AG09319 (cell line): ENCODE measurements around the gene KAT7.

Source experiments
- DNase-seq: peaks from one replicate; pipeline ENCODE4 v3.0.0-alpha.2; 2010; ENCODE audit warnings: low read depth; ENCODE audit errors: extremely low read depth
- TF ChIP-seq, protein P1 (sequence below): IDR thresholded peaks from 2 replicates; pipeline ENCODE4 v1.5.1; 2011; ENCODE audit warnings: low read depth, mild to moderate bottlenecking, inconsistent platforms, low read length, moderate library complexity

KAT7 gene

GRCh38 chr17:49834118-49834743, 45.8 kb downstream of the KAT7 start:
- no peak for DNase-seq
- TF ChIP-seq, protein P1, sequence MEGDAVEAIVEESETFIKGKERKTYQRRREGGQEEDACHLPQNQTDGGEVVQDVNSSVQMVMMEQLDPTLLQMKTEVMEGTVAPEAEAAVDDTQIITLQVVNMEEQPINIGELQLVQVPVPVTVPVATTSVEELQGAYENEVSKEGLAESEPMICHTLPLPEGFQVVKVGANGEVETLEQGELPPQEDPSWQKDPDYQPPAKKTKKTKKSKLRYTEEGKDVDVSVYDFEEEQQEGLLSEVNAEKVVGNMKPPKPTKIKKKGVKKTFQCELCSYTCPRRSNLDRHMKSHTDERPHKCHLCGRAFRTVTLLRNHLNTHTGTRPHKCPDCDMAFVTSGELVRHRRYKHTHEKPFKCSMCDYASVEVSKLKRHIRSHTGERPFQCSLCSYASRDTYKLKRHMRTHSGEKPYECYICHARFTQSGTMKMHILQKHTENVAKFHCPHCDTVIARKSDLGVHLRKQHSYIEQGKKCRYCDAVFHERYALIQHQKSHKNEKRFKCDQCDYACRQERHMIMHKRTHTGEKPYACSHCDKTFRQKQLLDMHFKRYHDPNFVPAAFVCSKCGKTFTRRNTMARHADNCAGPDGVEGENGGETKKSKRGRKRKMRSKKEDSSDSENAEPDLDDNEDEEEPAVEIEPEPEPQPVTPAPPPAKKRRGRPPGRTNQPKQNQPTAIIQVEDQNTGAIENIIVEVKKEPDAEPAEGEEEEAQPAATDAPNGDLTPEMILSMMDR: no peak

DNA sequence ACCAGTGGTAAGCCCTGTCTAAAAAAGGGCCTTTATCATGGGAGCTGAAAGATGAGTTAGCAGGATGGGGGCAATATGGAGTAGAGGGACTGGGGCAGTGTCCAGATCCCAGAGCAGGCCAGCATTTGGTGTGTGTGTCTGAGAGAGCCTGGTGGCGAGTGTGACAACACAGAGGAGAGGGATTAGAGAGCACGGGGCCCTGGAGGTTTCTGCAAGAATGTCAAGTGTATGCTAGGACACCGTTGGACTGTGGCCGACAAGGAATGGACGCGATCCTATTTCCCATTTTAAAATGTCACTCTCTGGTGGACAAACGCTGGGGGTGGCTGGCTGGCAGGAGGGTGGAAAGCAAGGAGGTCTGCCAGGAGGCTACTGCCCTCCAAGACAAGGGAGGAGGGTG, 47.0 kb downstream of the KAT7 start:
- TF ChIP-seq, protein P1: no peak
- DNase-seq: no peak

DNA sequence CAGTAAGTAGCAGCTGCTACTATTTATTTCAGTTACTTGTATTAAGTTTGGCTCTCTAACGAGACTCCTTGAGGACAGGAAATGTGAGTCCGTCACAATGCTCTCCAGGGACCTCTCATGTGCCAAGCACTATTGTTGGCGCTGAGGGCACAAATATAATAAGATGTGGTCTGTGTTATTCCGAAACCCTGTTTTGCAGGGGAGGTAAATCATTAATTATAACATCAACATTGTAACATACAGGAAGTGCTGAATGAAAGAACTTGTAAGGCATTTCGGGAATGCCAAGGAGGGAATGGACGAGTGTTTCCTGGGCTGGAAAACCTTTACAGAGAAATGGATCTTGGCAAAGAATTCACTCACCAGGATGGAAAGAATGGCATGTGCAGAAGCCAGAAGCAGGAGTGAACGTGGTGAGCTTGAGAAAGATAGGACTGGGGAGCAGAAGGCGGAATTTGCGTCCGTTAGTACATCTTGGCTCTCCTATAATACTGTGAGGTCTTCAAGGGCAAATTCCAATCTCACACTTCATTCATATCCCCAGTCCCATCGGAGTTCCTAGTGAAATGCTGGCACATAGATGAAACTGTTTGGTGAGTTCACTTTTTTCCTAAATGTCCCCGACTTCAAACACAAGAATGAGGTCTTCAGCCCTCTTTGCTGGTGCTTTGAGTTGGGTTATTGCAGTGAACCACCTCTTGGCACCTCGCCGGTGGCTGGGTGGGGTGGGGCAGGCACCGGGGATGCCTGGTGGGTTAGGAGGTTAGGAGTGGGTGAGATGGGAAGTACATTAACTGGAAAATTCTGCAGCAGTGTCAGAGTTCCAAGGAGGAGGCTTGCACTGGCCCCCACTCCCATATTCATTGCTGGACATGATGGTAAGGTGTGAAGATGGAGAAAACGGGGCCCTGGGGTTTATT, 47.9 kb downstream of the KAT7 start:
- DNase-seq: no peak
- TF ChIP-seq, protein P1: no peak

- TF ChIP-seq, protein P1: no peak
- DNase-seq: no peak
These were observed 51.0 kb downstream of the KAT7 start for GRCh38 chr17:49839455-49839854.

DNA sequence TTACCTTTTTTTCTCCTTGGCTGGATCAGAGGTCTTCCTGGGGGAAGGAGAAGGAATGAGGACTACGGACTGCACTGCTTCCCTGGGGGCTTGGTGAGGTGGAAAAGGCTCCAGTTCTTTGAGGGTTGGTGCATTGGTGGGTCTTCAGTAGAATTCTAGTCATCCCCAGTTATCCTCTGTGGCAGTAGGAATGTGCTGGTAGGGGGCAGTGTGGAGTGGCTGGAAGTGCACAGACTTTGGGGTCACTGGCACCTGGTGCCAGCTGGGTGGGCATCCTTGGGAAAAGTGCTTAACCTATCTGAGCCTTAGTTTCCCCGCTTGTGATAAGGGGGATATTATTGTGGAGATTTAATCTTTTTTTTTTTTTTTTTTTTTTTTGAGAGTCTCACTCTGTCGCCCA, 53.1 kb downstream of the KAT7 start:
- DNase-seq: no peak
- TF ChIP-seq, protein P1: no peak; the same call in 1 of the 2 replicates

GRCh38 chr17:49842371-49842770, 53.9 kb downstream of the KAT7 start:
- TF ChIP-seq, protein P1: no peak
- DNase-seq: no peak

- no peak for DNase-seq
- TF ChIP-seq, protein P1: no peak
These were observed 54.4 kb downstream of the KAT7 start for GRCh38 chr17:49842846-49843245.
